ENCODE measurements around the gene TMEM158. TPM values are rescaled to one million over a fixed set of nuclear protein-coding genes. Genes with fewer than 3 reads are reported as not detected.

Gene TMEM158
- 1 to 10 TPM; 1.7 to 5.6 TPM for polyA plus RNA-seq

DNA sequence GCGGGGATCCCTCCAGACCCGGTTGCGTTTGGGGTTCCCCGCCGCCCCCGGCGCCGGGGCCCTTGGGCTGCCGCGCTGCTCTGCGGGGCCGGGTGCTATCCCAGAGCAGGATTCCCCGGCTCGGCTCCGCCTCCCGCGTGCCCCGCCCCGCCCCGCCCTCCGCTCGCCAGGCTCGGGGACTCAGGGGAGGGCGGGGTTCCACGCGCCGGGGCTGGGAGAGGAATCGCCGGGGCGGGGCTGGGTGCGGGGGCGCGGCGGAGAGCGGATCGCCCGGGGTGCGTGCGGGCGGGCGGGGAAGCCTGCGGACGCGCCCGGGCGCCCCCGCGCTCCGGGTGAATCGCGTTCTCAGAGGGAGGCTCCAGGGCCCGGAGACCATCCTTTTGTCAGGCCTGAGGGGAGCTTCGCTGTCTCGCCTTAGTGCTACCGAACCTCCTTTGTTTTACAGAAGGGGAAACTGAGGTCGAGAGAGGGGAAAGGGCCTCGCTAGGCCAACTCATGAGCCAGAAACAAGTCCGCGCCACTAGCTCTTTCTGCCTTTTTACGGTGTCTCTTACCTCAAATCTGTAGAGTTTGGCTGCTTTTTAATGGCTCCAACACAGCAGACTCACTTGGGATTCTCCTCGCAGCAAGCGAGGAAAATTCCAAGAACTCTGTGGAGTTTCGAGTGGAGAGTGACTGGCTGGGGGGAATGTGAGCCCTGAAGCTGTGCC, at the start of gene TMEM158:
TMEM158 (minus strand) TSS at position 82 of the 710 bp plus-strand sequence. CDS start 260 bp downstream, outside the sequence.
- Histone ChIP-seq H3K4me1 (ENCODE audit: control insufficient read depth in 2 of 2, insufficient read depth in 2 of 2, low read length in 1 of 2) (peaks cover 0 to 10% of the 10 kb centered on the region in 2 donors), H3K9me3 (ENCODE audit: control insufficient read depth in 2 of 2, insufficient read depth in 1 of 2, low read depth in 1 of 2, low read length in 1 of 2) (no peaks in the 10 kb centered on the region), H3K27me3 (ENCODE audit: control insufficient read depth in 1 of 2, insufficient read depth in 2 of 2, low read length in 2 of 2) (peaks cover 0 to 8% of the 10 kb centered on the region in 2 donors), H3K36me3 (ENCODE audit: control insufficient read depth in 2 of 2, insufficient read depth in 2 of 2, low read length in 1 of 2) (no peaks in the 10 kb centered on the region), H3K4me3 (ENCODE audit: low read depth in 1 of 2, low read length in 2 of 2) (peak within 1 kb of the TSS; percentile 55 to 70), H3K27ac (ENCODE audit: low read depth in 2 of 2, low read length in 1 of 2) (peak within 1 kb of the TSS; percentile 37 to 67)
- WGBS, 2 donors = 2% methylated on average over 28 to 63 of the region's 63 CpGs

GRCh38 chr3:45275006-45275704, 49.1 kb upstream of the TMEM158 start:
- Histone ChIP-seq H3K9me3 (ENCODE audit: control insufficient read depth in 2 of 2, insufficient read depth in 1 of 2, low read depth in 1 of 2, low read length in 1 of 2) (no peaks in the 10 kb centered on the region), H3K27me3 (ENCODE audit: control insufficient read depth in 1 of 2, insufficient read depth in 2 of 2, low read length in 2 of 2) (no peaks in the 10 kb centered on the region), H3K36me3 (ENCODE audit: control insufficient read depth in 2 of 2, insufficient read depth in 2 of 2, low read length in 1 of 2) (no peaks in the 10 kb centered on the region), H3K4me1 (ENCODE audit: control insufficient read depth in 2 of 2, insufficient read depth in 2 of 2, low read length in 1 of 2) (no peaks in the 10 kb centered on the region), H3K4me3 (ENCODE audit: low read depth in 1 of 2, low read length in 2 of 2) (no peak overlapping the region), H3K27ac (ENCODE audit: low read depth in 2 of 2, low read length in 1 of 2) (no peak overlapping the region)
- WGBS, 2 donors = 50 to 52% methylated on average over 5 of the region's 5 CpGs

- Histone ChIP-seq H3K36me3 (ENCODE audit: control insufficient read depth in 2 of 2, insufficient read depth in 2 of 2, low read length in 1 of 2) (no peaks in the 10 kb centered on the region), H3K4me1 (ENCODE audit: control insufficient read depth in 2 of 2, insufficient read depth in 2 of 2, low read length in 1 of 2) (no peaks in the 10 kb centered on the region), H3K27ac (ENCODE audit: low read depth in 2 of 2, low read length in 1 of 2) (no peak overlapping the region), H3K9me3 (ENCODE audit: control insufficient read depth in 2 of 2, insufficient read depth in 1 of 2, low read depth in 1 of 2, low read length in 1 of 2) (no peaks in the 10 kb centered on the region), H3K4me3 (ENCODE audit: low read depth in 1 of 2, low read length in 2 of 2) (no peak overlapping the region), H3K27me3 (ENCODE audit: control insufficient read depth in 1 of 2, insufficient read depth in 2 of 2, low read length in 2 of 2) (no peaks in the 10 kb centered on the region)
- 64 to 73% methylated on average over 4 of the region's 4 CpGs for WGBS, 2 donors
These were observed 47.8 kb upstream of the TMEM158 start for GRCh38 chr3:45273681-45274515.

GRCh38 chr3:45272828-45273470, 46.9 kb upstream of the TMEM158 start:
- Histone ChIP-seq H3K27me3 (ENCODE audit: control insufficient read depth in 1 of 2, insufficient read depth in 2 of 2, low read length in 2 of 2) (no peaks in the 10 kb centered on the region), H3K27ac (ENCODE audit: low read depth in 2 of 2, low read length in 1 of 2) (no peak overlapping the region), H3K4me1 (ENCODE audit: control insufficient read depth in 2 of 2, insufficient read depth in 2 of 2, low read length in 1 of 2) (no peaks in the 10 kb centered on the region), H3K9me3 (ENCODE audit: control insufficient read depth in 2 of 2, insufficient read depth in 1 of 2, low read depth in 1 of 2, low read length in 1 of 2) (no peaks in the 10 kb centered on the region), H3K36me3 (ENCODE audit: control insufficient read depth in 2 of 2, insufficient read depth in 2 of 2, low read length in 1 of 2) (no peaks in the 10 kb centered on the region), H3K4me3 (ENCODE audit: low read depth in 1 of 2, low read length in 2 of 2) (no peak overlapping the region)
- WGBS, 2 donors = 66 to 69% methylated on average over 6 of the region's 6 CpGs

DNA sequence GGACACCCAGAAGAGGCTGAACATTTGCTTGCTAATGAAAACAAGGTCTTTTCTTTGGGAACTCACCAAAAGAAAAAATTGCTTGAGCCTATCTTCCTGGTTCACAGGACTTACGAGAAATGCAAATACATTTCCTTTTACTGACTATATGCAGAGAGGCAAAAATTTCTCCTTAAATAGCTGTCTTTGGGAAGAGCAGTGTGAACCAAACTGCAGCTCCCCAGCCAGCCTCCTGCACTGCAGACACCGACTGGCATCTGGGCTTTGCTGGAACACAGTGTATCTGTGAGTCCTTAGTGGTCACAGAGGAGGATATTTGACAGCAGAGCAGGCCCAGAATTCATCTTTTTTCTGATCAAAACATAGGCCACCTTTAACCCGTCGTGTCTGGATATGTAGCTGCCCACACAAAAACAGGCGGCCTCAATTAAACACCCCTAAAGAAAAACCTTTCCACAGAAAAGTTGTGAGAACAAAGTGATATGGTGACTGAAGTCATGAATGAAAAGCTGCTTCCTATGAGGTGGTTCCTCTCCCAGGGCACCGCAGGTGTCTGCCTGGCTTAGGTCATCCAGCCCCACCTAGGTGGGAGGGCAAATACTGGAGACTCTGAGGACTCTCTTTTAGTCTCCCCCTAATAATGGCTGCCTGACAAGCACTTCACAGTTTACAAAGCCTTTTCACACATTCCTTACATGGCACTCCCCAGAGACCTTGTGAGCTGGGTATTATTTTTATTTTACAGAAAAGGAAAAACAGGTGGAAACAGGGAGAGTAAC, 46.1 kb upstream of the TMEM158 start:
- Histone ChIP-seq H3K36me3 (ENCODE audit: control insufficient read depth in 2 of 2, insufficient read depth in 2 of 2, low read length in 1 of 2) (no peaks in the 10 kb centered on the region), H3K4me3 (ENCODE audit: low read depth in 1 of 2, low read length in 2 of 2) (no peak overlapping the region), H3K27me3 (ENCODE audit: control insufficient read depth in 1 of 2, insufficient read depth in 2 of 2, low read length in 2 of 2) (no peaks in the 10 kb centered on the region), H3K4me1 (ENCODE audit: control insufficient read depth in 2 of 2, insufficient read depth in 2 of 2, low read length in 1 of 2) (no peaks in the 10 kb centered on the region), H3K9me3 (ENCODE audit: control insufficient read depth in 2 of 2, insufficient read depth in 1 of 2, low read depth in 1 of 2, low read length in 1 of 2) (no peaks in the 10 kb centered on the region), H3K27ac (ENCODE audit: low read depth in 2 of 2, low read length in 1 of 2) (no peak overlapping the region)
- WGBS, 2 donors = 74 to 81% methylated on average over 6 of the region's 6 CpGs

- H3K4me3 ChIP-seq (ENCODE audit: low read depth in 1 of 2, low read length in 2 of 2) = no peak overlapping the region
- H3K9me3 ChIP-seq (ENCODE audit: control insufficient read depth in 2 of 2, insufficient read depth in 1 of 2, low read depth in 1 of 2, low read length in 1 of 2) = no peaks in the 10 kb centered on the region
- no peak overlapping the region for H3K27ac ChIP-seq (ENCODE audit: low read depth in 2 of 2, low read length in 1 of 2)
- H3K36me3 ChIP-seq (ENCODE audit: control insufficient read depth in 2 of 2, insufficient read depth in 2 of 2, low read length in 1 of 2) = no peaks in the 10 kb centered on the region
- H3K27me3 ChIP-seq (ENCODE audit: control insufficient read depth in 1 of 2, insufficient read depth in 2 of 2, low read length in 2 of 2) = no peaks in the 10 kb centered on the region
- no peaks in the 10 kb centered on the region for H3K4me1 ChIP-seq (ENCODE audit: control insufficient read depth in 2 of 2, insufficient read depth in 2 of 2, low read length in 1 of 2)
- 85 to 87% methylated on average over 2 of the region's 2 CpGs for WGBS, 2 donors
These were observed 43.9 kb upstream of the TMEM158 start for GRCh38 chr3:45269952-45270351.

- Histone ChIP-seq H3K27me3 (ENCODE audit: control insufficient read depth in 1 of 2, insufficient read depth in 2 of 2, low read length in 2 of 2) (no peaks in the 10 kb centered on the region), H3K4me1 (ENCODE audit: control insufficient read depth in 2 of 2, insufficient read depth in 2 of 2, low read length in 1 of 2) (no peaks in the 10 kb centered on the region), H3K4me3 (ENCODE audit: low read depth in 1 of 2, low read length in 2 of 2) (no peak overlapping the region), H3K27ac (ENCODE audit: low read depth in 2 of 2, low read length in 1 of 2) (no peak overlapping the region), H3K36me3 (ENCODE audit: control insufficient read depth in 2 of 2, insufficient read depth in 2 of 2, low read length in 1 of 2) (no peaks in the 10 kb centered on the region), H3K9me3 (ENCODE audit: control insufficient read depth in 2 of 2, insufficient read depth in 1 of 2, low read depth in 1 of 2, low read length in 1 of 2) (no peaks in the 10 kb centered on the region)
- WGBS, 2 donors = 84 to 87% methylated on average over 2 of the region's 2 CpGs
These were observed 41.0 kb upstream of the TMEM158 start for GRCh38 chr3:45267097-45267496.

GRCh38 chr3:45261333-45262110, 35.4 kb upstream of the TMEM158 start:
- H3K27ac ChIP-seq (ENCODE audit: low read depth in 2 of 2, low read length in 1 of 2) = no peak overlapping the region
- no peaks in the 10 kb centered on the region for H3K36me3 ChIP-seq (ENCODE audit: control insufficient read depth in 2 of 2, insufficient read depth in 2 of 2, low read length in 1 of 2)
- no peaks in the 10 kb centered on the region for H3K9me3 ChIP-seq (ENCODE audit: control insufficient read depth in 2 of 2, insufficient read depth in 1 of 2, low read depth in 1 of 2, low read length in 1 of 2)
- no peaks in the 10 kb centered on the region for H3K4me1 ChIP-seq (ENCODE audit: control insufficient read depth in 2 of 2, insufficient read depth in 2 of 2, low read length in 1 of 2)
- 66 to 70% methylated on average over 6 of the region's 6 CpGs for WGBS, 2 donors
- no peak overlapping the region for H3K4me3 ChIP-seq (ENCODE audit: low read depth in 1 of 2, low read length in 2 of 2)
- no peaks in the 10 kb centered on the region for H3K27me3 ChIP-seq (ENCODE audit: control insufficient read depth in 1 of 2, insufficient read depth in 2 of 2, low read length in 2 of 2)
